Mesenchymal stem cell (in vitro differentiated cells and primary cell): Measurements from ENCODE around the gene CFAP100.

Experiments
- DNase-seq: peaks from one replicate; pipeline ENCODE4 v3.0.0-alpha.2; 2013
- H2AFZ ChIP-seq: one replicate; pipeline ENCODE4 v1.6.1; 2013; ENCODE audit warnings: low read depth, mild to moderate bottlenecking, control low read depth, inconsistent platforms, low read length, moderate library complexity
- H2AK5ac ChIP-seq: 2 replicates; pipeline ENCODE4 v1.6.1; 2013; ENCODE audit warnings: low read length, moderate library complexity, mild to moderate bottlenecking, inconsistent platforms; ENCODE audit not compliant: severe bottlenecking
- H2BK120ac ChIP-seq: one replicate; pipeline ENCODE4 v1.6.1; 2013; ENCODE audit warnings: low read depth, mild to moderate bottlenecking, inconsistent platforms, low read length, moderate library complexity
- H2BK12ac ChIP-seq, 2 experiments: one replicate each; pipeline ENCODE4 v1.6.1; 2013; ENCODE audit warnings: inconsistent platforms in 2 of 2, low read length in 2 of 2, mild to moderate bottlenecking in 2 of 2, moderate library complexity in 2 of 2, control low read depth in 1 of 2
- H2BK15ac ChIP-seq: one replicate; pipeline ENCODE4 v1.6.1; 2013; ENCODE audit warnings: mild to moderate bottlenecking, low read depth, inconsistent platforms; ENCODE audit not compliant: poor library complexity, severe bottlenecking
- H2BK5ac ChIP-seq: 2 replicates; pipeline ENCODE4 v1.6.1; 2013; ENCODE audit warnings: low read depth, mild to moderate bottlenecking, low read length, control low read depth, inconsistent platforms; ENCODE audit not compliant: poor library complexity, severe bottlenecking
- H3K14ac ChIP-seq, 2 experiments: one replicate each; pipeline ENCODE4 v1.6.1; 2013; ENCODE audit warnings: inconsistent platforms in 2 of 2, low read length in 2 of 2, control low read depth in 1 of 2, mild to moderate bottlenecking in 1 of 2, moderate library complexity in 1 of 2
- H3K18ac ChIP-seq, 2 experiments: one replicate each; pipeline ENCODE4 v1.6.1; 2013; ENCODE audit warnings: inconsistent platforms in 2 of 2, low read length in 2 of 2, control low read depth in 1 of 2, low read depth in 1 of 2, mild to moderate bottlenecking in 1 of 2
- H3K23ac ChIP-seq, 2 experiments: one replicate each; pipeline ENCODE4 v1.6.1; 2013; ENCODE audit warnings: inconsistent platforms in 2 of 2, low read length in 2 of 2, mild to moderate bottlenecking in 2 of 2, moderate library complexity in 2 of 2, control low read depth in 1 of 2
- H3K27ac ChIP-seq: 2 replicates; pipeline ENCODE4 v1.5.1; 2013; ENCODE audit warnings: mild to moderate bottlenecking, moderate library complexity, low read length, control low read depth, inconsistent platforms; ENCODE audit not compliant: poor library complexity, severe bottlenecking
- H3K27me3 ChIP-seq, 2 experiments: 2 replicates each; pipeline versions ENCODE4 v1.6.1 to v1.7.0; 2013; ENCODE audit warnings: low read length in 2 of 2, mild to moderate bottlenecking in 2 of 2, moderate library complexity in 2 of 2, control low read depth in 1 of 2, inconsistent platforms in 1 of 2; ENCODE audit not compliant: control insufficient read depth in 1 of 2, insufficient read depth in 1 of 2
- H3K36me3 ChIP-seq, 2 experiments: 2 replicates each; pipeline versions ENCODE4 v1.6.1 to v1.7.0; 2013; ENCODE audit warnings: low read length in 2 of 2, control low read depth in 1 of 2, inconsistent platforms in 1 of 2, low read depth in 1 of 2, mild to moderate bottlenecking in 1 of 2; ENCODE audit not compliant: insufficient read depth in 2 of 2, control insufficient read depth in 1 of 2
- H3K4ac ChIP-seq, 2 experiments: one replicate each; pipeline ENCODE4 v1.6.1; 2013; ENCODE audit warnings: inconsistent platforms in 2 of 2, low read length in 2 of 2, mild to moderate bottlenecking in 2 of 2, moderate library complexity in 2 of 2, control low read depth in 1 of 2, low read depth in 1 of 2
- H3K4me1 ChIP-seq: 2 replicates; pipeline ENCODE4 v1.6.1; 2013; ENCODE audit warnings: low read depth, low read length, control low read depth; ENCODE audit not compliant: control insufficient read depth, insufficient read depth
- H3K4me2 ChIP-seq: 2 replicates; pipeline ENCODE4 v1.6.1; 2013; ENCODE audit warnings: low read length, mild to moderate bottlenecking, inconsistent platforms; ENCODE audit not compliant: poor library complexity, severe bottlenecking
- H3K4me3 ChIP-seq, 2 experiments: 2 replicates each; pipeline versions ENCODE4 v1.5.1 to v1.7.0; 2013; ENCODE audit warnings: low read length in 2 of 2, mild to moderate bottlenecking in 2 of 2, control low read depth in 1 of 2, low read depth in 1 of 2; ENCODE audit not compliant: insufficient read depth in 1 of 2
- H3K79me1 ChIP-seq: replicated peaks from 2 replicates; pipeline ENCODE4 v1.6.1; 2013; ENCODE audit warnings: mild to moderate bottlenecking, control low read depth, low read length, inconsistent platforms; ENCODE audit not compliant: poor library complexity, severe bottlenecking
- H3K9ac ChIP-seq: 2 replicates; pipeline ENCODE4 v1.7.0; 2013; ENCODE audit warnings: mild to moderate bottlenecking, low read length, moderate library complexity
- H3K9me3 ChIP-seq: 2 replicates; pipeline ENCODE4 v1.7.0; 2013; ENCODE audit warnings: mild to moderate bottlenecking, low read length; ENCODE audit not compliant: control insufficient read depth
- H4K8ac ChIP-seq: one replicate; pipeline ENCODE4 v1.6.1; 2013; ENCODE audit warnings: inconsistent platforms, mild to moderate bottlenecking, low read length, moderate library complexity
- H4K91ac ChIP-seq: one replicate; pipeline ENCODE4 v1.6.1; 2013; ENCODE audit warnings: mild to moderate bottlenecking, low read length, inconsistent platforms
- WGBS: methylation state at CpG from one replicate; pipeline ENCODE4 v1.1.7; 2013; ENCODE audit warnings: mixed read lengths; 5-methylcytosine and 5-hydroxymethylcytosine counted together

Gene CFAP100

GRCh38 chr3:126358038-126358815, 36.5 kb upstream of the CFAP100 start:
- Histone ChIP-seq H3K23ac (no peak overlapping the region), H4K8ac (no peak overlapping the region), H2BK120ac (no peak overlapping the region), H3K27me3 (peaks cover 54 to 68% of the 10 kb centered on the region in 2 experiments), H3K36me3 (no peaks in the 10 kb centered on the region), H2AFZ (no peak overlapping the region), H3K4me3 (peak overlapping the region in 1 of 2 experiments; percentile 84), H3K4ac (no peak overlapping the region), H3K4me2 (peak overlapping the region; percentile 98), H3K9ac (no peak overlapping the region), H2BK5ac (no peak overlapping the region), H3K9me3 (peaks cover 10% of the 10 kb centered on the region), H2AK5ac (no peak overlapping the region), H2BK15ac (no peak overlapping the region), H3K27ac (no peak overlapping the region), H2BK12ac (no peak overlapping the region), H3K18ac (no peak overlapping the region), H3K4me1 (peaks cover 24% of the 10 kb centered on the region), H3K14ac (no peak overlapping the region), H4K91ac (no peak overlapping the region), H3K79me1 (no peaks in the 10 kb centered on the region)
- 11% methylated on average over 8 of the region's 11 CpGs for WGBS
- peak; percentile 17 for DNase-seq

DNA sequence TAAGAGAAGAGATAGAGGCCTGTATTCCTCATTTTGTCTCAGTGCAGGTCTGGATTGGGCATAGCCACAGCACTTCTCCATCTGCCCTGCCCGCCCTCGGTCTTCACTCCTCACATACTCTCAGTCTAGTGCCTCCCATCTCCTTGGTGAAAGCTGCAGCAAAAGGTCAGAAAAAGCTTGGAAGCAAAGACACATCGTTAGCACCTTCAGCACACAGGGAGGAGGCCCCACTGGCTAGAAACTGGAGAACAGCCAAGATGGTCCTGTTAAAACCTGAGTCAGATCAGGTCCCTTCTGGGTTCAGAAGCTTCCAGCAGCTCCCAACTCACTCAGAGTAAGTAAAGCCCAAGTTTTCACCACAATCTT, 35.9 kb upstream of the CFAP100 start:
- Histone ChIP-seq H3K4ac (no peak overlapping the region), H3K14ac (no peak overlapping the region), H3K23ac (no peak overlapping the region), H3K36me3 (no peaks in the 10 kb centered on the region), H4K91ac (no peak overlapping the region), H3K4me3 (no peak overlapping the region), H2BK12ac (no peak overlapping the region), H2BK5ac (no peak overlapping the region), H2BK15ac (no peak overlapping the region), H3K18ac (no peak overlapping the region), H3K9ac (no peak overlapping the region), H2AFZ (no peak overlapping the region), H2AK5ac (no peak overlapping the region), H2BK120ac (no peak overlapping the region), H3K9me3 (peaks cover 10% of the 10 kb centered on the region), H3K79me1 (no peaks in the 10 kb centered on the region), H3K4me1 (peaks cover 24% of the 10 kb centered on the region), H3K27ac (no peak overlapping the region), H3K27me3 (peaks cover 59 to 72% of the 10 kb centered on the region in 2 experiments), H3K4me2 (no peak overlapping the region), H4K8ac (no peak overlapping the region)
- no peak for DNase-seq
- 64% methylated on average over 3 of the region's 3 CpGs for WGBS

- Histone ChIP-seq H3K36me3 (no peaks in the 10 kb centered on the region), H2BK120ac (no peak overlapping the region), H3K27me3 (peaks cover 62 to 68% of the 10 kb centered on the region in 2 experiments), H3K9me3 (peaks cover 10% of the 10 kb centered on the region), H3K79me1 (no peaks in the 10 kb centered on the region), H3K4ac (no peak overlapping the region), H3K9ac (no peak overlapping the region), H4K91ac (no peak overlapping the region), H3K4me3 (no peak overlapping the region), H3K27ac (no peak overlapping the region), H2AK5ac (no peak overlapping the region), H3K14ac (no peak overlapping the region), H3K4me1 (peaks cover 24% of the 10 kb centered on the region), H2BK15ac (no peak overlapping the region), H2BK5ac (no peak overlapping the region), H3K23ac (no peak overlapping the region), H4K8ac (no peak overlapping the region), H3K18ac (no peak overlapping the region), H2AFZ (no peak overlapping the region), H2BK12ac (no peak overlapping the region), H3K4me2 (no peak overlapping the region)
- DNase-seq = no peak
- WGBS = 59% methylated on average over 3 of the region's 3 CpGs
These were observed 34.5 kb upstream of the CFAP100 start for GRCh38 chr3:126360046-126360713.

DNA sequence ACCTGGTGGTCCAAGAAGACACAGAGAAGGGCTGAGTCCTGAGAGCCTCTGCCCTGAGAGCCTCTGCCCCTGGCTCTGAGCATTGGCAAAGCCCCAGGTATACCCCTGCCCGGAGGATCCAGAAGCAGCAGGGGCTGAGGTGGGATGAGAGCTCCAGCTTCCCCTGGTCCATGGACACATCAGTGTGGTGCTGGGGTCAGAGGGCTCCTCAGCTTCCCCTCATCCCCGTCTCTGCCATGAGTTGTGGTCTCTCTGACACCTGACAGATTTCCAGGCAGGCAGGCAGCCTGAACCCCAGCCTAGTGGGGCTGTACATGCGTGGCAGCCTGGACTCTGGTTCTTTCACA, 34.0 kb upstream of the CFAP100 start:
- Histone ChIP-seq H3K27me3 (peaks cover 66 to 67% of the 10 kb centered on the region in 2 experiments), H2BK12ac (no peak overlapping the region), H3K9ac (no peak overlapping the region), H2BK5ac (no peak overlapping the region), H2BK15ac (no peak overlapping the region), H3K36me3 (no peaks in the 10 kb centered on the region), H3K4me3 (no peak overlapping the region), H2BK120ac (no peak overlapping the region), H3K4me2 (no peak overlapping the region), H3K27ac (no peak overlapping the region), H3K4ac (no peak overlapping the region), H3K9me3 (peaks cover 10% of the 10 kb centered on the region), H3K4me1 (peaks cover 23% of the 10 kb centered on the region), H2AFZ (no peak overlapping the region), H3K18ac (no peak overlapping the region), H3K79me1 (no peaks in the 10 kb centered on the region), H4K91ac (no peak overlapping the region), H3K14ac (no peak overlapping the region), H3K23ac (no peak overlapping the region), H4K8ac (no peak overlapping the region), H2AK5ac (no peak overlapping the region)
- no peak for DNase-seq
- 74% methylated on average over 3 of the region's 3 CpGs for WGBS
